Gastroesophageal sphincter (tissue), 3 donors: ENCODE results near the gene TMEM273.

Experiments used
- CTCF ChIP-seq, 4 experiments: fragments of 200-600 bp in 2 of 4; fragments of 450-650 bp in 2 of 4; sonication (generic) in 1 of 4; IDR thresholded peaks; one replicate each; pipeline ENCODE4 v1.5.1; 2017 to 2019; ENCODE audit warnings: antibody characterized with exemption in 4 of 4, mild to moderate bottlenecking in 2 of 4, moderate library complexity in 2 of 4
- EP300 ChIP-seq: sonication (generic); formaldehyde crosslinking; IDR thresholded peaks from one replicate; pipeline ENCODE4 v1.6.1; 2017; ENCODE audit warnings: antibody characterized with exemption, mild to moderate bottlenecking
- POLR2A ChIP-seq, 2 donors: fragments of 450-650 bp; IDR thresholded peaks; one replicate each; pipeline ENCODE4 v1.6.1; 2017; ENCODE audit warnings: antibody characterized with exemption in 2 of 2, mild to moderate bottlenecking in 2 of 2, moderate library complexity in 1 of 2
- POLR2AphosphoS5 ChIP-seq: sonication (generic); formaldehyde crosslinking; IDR thresholded peaks from one replicate; pipeline ENCODE4 v1.6.1; 2017; ENCODE audit warnings: antibody characterized with exemption

GRCh38 chr10:49213211-49213610, 25.0 kb upstream of the TMEM273 start:
- TF ChIP-seq POLR2A (IDR thresholded peaks at IDR 0.05) = no peak
- TF ChIP-seq CTCF (IDR thresholded peaks at IDR 0.05) = no peak
- TF ChIP-seq EP300 = no peak
- TF ChIP-seq POLR2AphosphoS5 = no peak
